Activated T-cell treated with anti-CD3 and anti-CD28 coated beads, Interleukin-2, amount 50 U/mL, for 4 hours (primary cell): ENCODE measurements around the gene DYNAP. TPM values are rescaled to one million over a fixed set of nuclear protein-coding genes. Genes with fewer than 3 reads are reported as not detected.

Source experiments
- ATAC-seq, 2 donors: fragments of 200-7000 bp; cut with Tn5 transposase; one replicate each; pipeline ENCODE4 v1.10.0; 2021
- DNase-seq: peaks from one replicate; pipeline ENCODE4 v3.0.0-alpha.2; 2020
- H3K27me3 Mint-ChIP-seq: one replicate; pipeline ENCODE4 v1.8.0; 2021; ENCODE audit warnings: low read depth, mixed read lengths
- H3K36me3 Mint-ChIP-seq: one replicate; pipeline ENCODE4 v1.8.0; 2022; ENCODE audit warnings: mixed read lengths; ENCODE audit not compliant: insufficient read depth
- H3K4me1 Mint-ChIP-seq: one replicate; pipeline ENCODE4 v1.8.0; 2021; ENCODE audit warnings: low read depth, mixed read lengths
- H3K4me3 Mint-ChIP-seq: one replicate; pipeline ENCODE4 v1.8.0; 2021; ENCODE audit warnings: mild to moderate bottlenecking, moderate library complexity, mixed read lengths
- H3K9me3 Mint-ChIP-seq: one replicate; pipeline ENCODE4 v1.8.0; 2021; ENCODE audit warnings: mixed read lengths
- total RNA-seq, 3 donors: library from RNA; stranded (reverse); gene quantifications; one replicate each; pipeline ENCODE4 v1.2.1, GENCODE V29; 2021

DYNAP gene
- total RNA-seq, 3 donors from 2014 or later, result not detected

DNA sequence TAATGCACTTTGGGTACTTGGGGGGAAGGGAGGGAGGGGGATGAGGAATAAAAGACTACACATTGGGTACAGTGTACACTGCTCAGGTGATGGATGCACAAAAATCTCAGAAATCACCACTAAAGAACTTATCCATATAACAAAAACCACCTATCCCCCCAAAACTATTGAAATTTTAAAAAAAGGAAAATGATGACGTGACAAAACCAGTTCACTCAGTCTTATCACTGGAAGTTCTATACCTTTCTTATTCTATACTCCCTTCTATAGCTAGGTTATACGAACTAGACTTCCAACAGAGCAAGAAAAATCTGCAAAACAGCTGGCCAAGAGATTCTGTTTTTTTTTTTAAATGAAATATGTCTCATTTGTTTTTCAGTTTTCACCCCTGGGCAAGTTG is 20.8 kb downstream of the DYNAP start:
- no peaks in the 10 kb centered on the region for H3K9me3 Mint-ChIP-seq
- peaks cover 2% of the 10 kb centered on the region for H3K27me3 Mint-ChIP-seq
- DNase-seq, result no peak
- no peak overlapping the region for H3K4me3 Mint-ChIP-seq
- no peaks in the 10 kb centered on the region for H3K4me1 Mint-ChIP-seq
- ATAC-seq, result no peak
- H3K36me3 Mint-ChIP-seq, result no peaks in the 10 kb centered on the region

DNA sequence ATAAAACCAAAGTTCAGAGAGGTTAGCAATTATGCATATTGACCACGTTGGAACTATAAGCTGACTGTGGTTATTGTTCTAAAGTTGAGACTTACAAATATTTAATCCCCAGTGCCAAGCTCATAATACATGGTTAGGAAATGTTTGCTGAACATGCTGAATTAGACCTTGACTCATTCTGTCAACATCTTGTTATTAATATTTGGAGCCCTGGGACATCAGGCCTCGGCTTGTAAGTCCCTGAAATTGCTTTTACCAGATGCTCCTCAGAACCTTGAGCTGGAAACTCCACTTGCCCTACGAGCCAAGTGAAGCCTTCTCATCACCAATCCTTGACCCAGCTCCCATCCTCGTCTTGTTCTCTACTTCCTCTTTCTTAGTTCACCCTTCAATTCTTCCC is 21.2 kb downstream of the DYNAP start:
- no peaks in the 10 kb centered on the region for H3K9me3 Mint-ChIP-seq
- no peaks in the 10 kb centered on the region for H3K36me3 Mint-ChIP-seq

GRCh38 chr18:54613174-54613573 is 22.1 kb downstream of the DYNAP start:
- DNase-seq (no peak), ATAC-seq (no peak)
- Mint-ChIP-seq H3K4me1 (no peaks in the 10 kb centered on the region), H3K27me3 (peaks cover 2% of the 10 kb centered on the region), H3K36me3 (no peaks in the 10 kb centered on the region), H3K9me3 (no peaks in the 10 kb centered on the region), H3K4me3 (no peak overlapping the region)

More for the DNA sequence above, 21.2 kb downstream of the DYNAP start:
- Mint-ChIP-seq H3K27me3 (peaks cover 2% of the 10 kb centered on the region), H3K4me1 (no peaks in the 10 kb centered on the region), H3K4me3 (no peak overlapping the region)
- ATAC-seq (no peak), DNase-seq (no peak)

- Mint-ChIP-seq H3K36me3 (no peaks in the 10 kb centered on the region), H3K4me3 (no peak overlapping the region), H3K4me1 (no peaks in the 10 kb centered on the region), H3K9me3 (no peaks in the 10 kb centered on the region), H3K27me3 (peaks cover 3% of the 10 kb centered on the region)
- DNase-seq (no peak), ATAC-seq (no peak)
These were observed 25.3 kb downstream of the DYNAP start for GRCh38 chr18:54616220-54616848.

DNA sequence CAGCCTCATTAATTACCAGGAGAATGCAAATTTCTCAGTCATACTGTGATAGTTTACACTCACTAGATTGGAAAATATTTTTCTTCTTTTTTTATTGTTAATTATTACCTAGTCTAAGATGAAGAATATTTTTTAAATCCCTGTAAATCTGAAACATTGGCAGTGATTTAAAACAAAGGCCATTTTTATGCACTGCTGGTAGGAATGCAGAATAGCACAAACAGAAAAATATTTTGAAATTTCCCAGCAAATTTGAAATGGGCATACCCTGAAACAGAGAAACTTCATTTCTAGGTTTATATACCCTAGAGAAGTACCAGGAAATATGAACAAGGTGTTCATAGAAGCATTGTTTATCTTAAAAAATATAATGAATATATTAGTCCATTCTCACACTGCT is 31.0 kb downstream of the DYNAP start:
- H3K9me3 Mint-ChIP-seq, result peaks cover 5% of the 10 kb centered on the region
- no peaks in the 10 kb centered on the region for H3K4me1 Mint-ChIP-seq
- peaks cover 4% of the 10 kb centered on the region for H3K27me3 Mint-ChIP-seq
- no peaks in the 10 kb centered on the region for H3K36me3 Mint-ChIP-seq
- DNase-seq (no peak), ATAC-seq (no peak)
- no peak overlapping the region for H3K4me3 Mint-ChIP-seq

DNA sequence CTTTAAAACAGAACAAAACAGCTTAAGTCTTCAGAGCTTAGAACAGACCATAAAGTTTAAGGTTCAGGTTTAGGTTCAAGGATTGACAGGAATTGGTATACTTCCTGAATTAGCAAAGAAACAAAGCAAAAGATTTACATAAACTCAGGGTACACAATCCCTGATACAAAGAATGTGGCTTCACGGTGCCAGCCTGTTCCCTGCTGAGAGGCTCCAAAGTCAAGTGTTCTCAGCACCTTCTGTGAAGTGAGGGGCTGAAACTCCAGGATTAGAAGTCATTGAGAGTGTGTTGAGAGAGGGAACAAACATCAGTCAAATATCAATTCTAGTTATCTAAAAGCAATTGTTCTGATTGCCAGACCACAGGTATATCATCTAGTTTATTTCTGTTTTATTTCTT is 35.7 kb downstream of the DYNAP start:
- Mint-ChIP-seq H3K9me3 (peaks cover 7% of the 10 kb centered on the region), H3K4me3 (no peak overlapping the region), H3K36me3 (no peaks in the 10 kb centered on the region), H3K27me3 (peaks cover 2% of the 10 kb centered on the region), H3K4me1 (no peaks in the 10 kb centered on the region)
- DNase-seq (no peak), ATAC-seq (no peak)

GRCh38 chr18:54630963-54631362 is 39.9 kb downstream of the DYNAP start:
- Mint-ChIP-seq H3K9me3 (peaks cover 5% of the 10 kb centered on the region), H3K4me1 (no peaks in the 10 kb centered on the region), H3K36me3 (no peaks in the 10 kb centered on the region), H3K4me3 (no peak overlapping the region), H3K27me3 (peaks cover 3% of the 10 kb centered on the region)
- DNase-seq (no peak), ATAC-seq (no peak)

- H3K9me3 Mint-ChIP-seq, result no peaks in the 10 kb centered on the region
- H3K27me3 Mint-ChIP-seq, result peaks cover 12% of the 10 kb centered on the region
- DNase-seq (no peak), ATAC-seq (no peak)
- H3K4me3 Mint-ChIP-seq, result no peak overlapping the region
- H3K4me1 Mint-ChIP-seq, result no peaks in the 10 kb centered on the region
- H3K36me3 Mint-ChIP-seq, result no peaks in the 10 kb centered on the region
These were observed 45.2 kb downstream of the DYNAP start for GRCh38 chr18:54636217-54636616.

- no peaks in the 10 kb centered on the region for H3K4me1 Mint-ChIP-seq
- DNase-seq, result no peak
- no peak overlapping the region for H3K4me3 Mint-ChIP-seq
- no peaks in the 10 kb centered on the region for H3K36me3 Mint-ChIP-seq
- no peaks in the 10 kb centered on the region for H3K9me3 Mint-ChIP-seq
- peaks cover 17% of the 10 kb centered on the region for H3K27me3 Mint-ChIP-seq
- no peak for ATAC-seq
These were observed 50.7 kb downstream of the DYNAP start for GRCh38 chr18:54641734-54642133.

DNA sequence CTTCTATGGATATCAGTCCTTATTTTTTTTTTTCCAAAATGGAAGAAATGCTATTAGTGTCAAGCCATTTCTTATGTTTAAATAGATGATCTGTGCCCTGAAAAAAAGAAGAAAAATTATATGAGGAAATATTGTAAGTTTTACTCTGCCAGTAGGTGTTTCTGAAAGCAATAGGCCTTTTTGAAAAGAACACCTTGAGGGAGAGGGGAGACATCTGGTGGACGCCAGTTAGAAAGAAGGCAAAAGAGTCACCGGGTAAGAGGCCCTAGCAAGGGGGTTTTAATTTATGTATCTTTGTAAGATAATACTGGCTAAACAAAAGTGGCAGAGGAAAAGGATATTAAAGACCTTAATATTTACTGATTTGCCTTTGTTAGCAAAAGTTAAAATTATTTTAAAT is 56.1 kb downstream of the DYNAP start:
- H3K36me3 Mint-ChIP-seq, result no peaks in the 10 kb centered on the region
- DNase-seq (no peak), ATAC-seq (no peak)
- H3K9me3 Mint-ChIP-seq, result no peaks in the 10 kb centered on the region
- H3K4me1 Mint-ChIP-seq, result no peaks in the 10 kb centered on the region
- H3K4me3 Mint-ChIP-seq, result no peak overlapping the region
- peaks cover 15% of the 10 kb centered on the region for H3K27me3 Mint-ChIP-seq

Other genes with a start within 250 kb of the DYNAP start
- under 1 TPM in 1 of 3 donors, not detected in 2; 0.52 TPM for gene STARD6, start 233.4 kb upstream of the DYNAP start, total RNA-seq
- 1 to 10 TPM; 2.3 to 3.6 (median 3.4) TPM for gene C18orf54, start 233.3 kb upstream of the DYNAP start, total RNA-seq
- gene RAB27B, start 237.2 kb downstream of the DYNAP start, total RNA-seq, result under 1 TPM; 0.05 to 0.78 (median 0.14) TPM